OCI-LY3 (cell line): ENCODE measurements around the gene RABAC1.

Experiments
- CTCF ChIP-seq: fragments of 200-600, 300-600 bp; sonication (generic); IDR thresholded peaks from 2 replicates; pipeline ENCODE4 v1.5.1; 2014; ENCODE audit warnings: antibody characterized with exemption, low read length, low read depth
- EZH2phosphoT487 ChIP-seq: fragments of 200-600 bp; shearing (Covaris generic); IDR thresholded peaks from 2 replicates; pipeline ENCODE4 v1.6.1; 2018; ENCODE audit warnings: antibody characterized with exemption, mixed run types, low read depth

GRCh38 chr19:42005504-42005903, 46.4 kb upstream of the RABAC1 start:
- TF ChIP-seq CTCF (no peak), EZH2phosphoT487 (no peak)
